K562 (cell line): ENCODE measurements around the gene HSPB3. TPM values are rescaled to one million over a fixed set of nuclear protein-coding genes. Genes with fewer than 3 reads are reported as not detected.

Experiments used
- ATAC-seq: fragments of 200-7000 bp; cut with Tn5 transposase; 3 replicates; pipeline ENCODE4 v1.9.1; 2020; ENCODE audit warnings: moderate library complexity
- BruUV-seq: library from RNA; stranded (reverse); fragments of 400-500 nt; replicated peaks from 2 replicates; lab custom pipeline; 2021; lab: Mats Ljungman, UMichigan
- CTCF ChIA-PET: fragments of 300-600 bp; formaldehyde crosslinking; extraction: SDS; loops from one replicate; lab custom pipeline; 2021; ENCODE audit warnings: low intra/inter-chr PET ratio; lab: Yijun Ruan, JAX
- POLR2A ChIA-PET: fragments of 300-600, 350-650 bp; sonication (Branson Sonifier 250); formaldehyde crosslinking; extraction: SDS; loops from one replicate; lab custom pipeline; 2021; ENCODE audit warnings: antibody characterized with exemption, inconsistent platforms; lab: Yijun Ruan, JAX
- DNase-seq, 4 experiments: peaks; one replicate each; pipeline versions ENCODE4 v3.0.0 to v3.0.0-alpha.2; 2011 to 2018; ENCODE audit warnings: low spot score in 3 of 4, mixed read lengths in 3 of 4; ENCODE audit errors: extremely low read depth in 1 of 4
- FAIRE-seq: peaks from 2 replicates; lab custom pipeline; 2011; peaks lifted over from hg19 to GRCh38; lab: Jason Lieb, UNC
- H2AFZ ChIP-seq: 2 replicates; pipeline ENCODE4 v1.6.0; 2011; ENCODE audit warnings: low read depth, low read length, control low read depth, inconsistent platforms
- H3K27ac ChIP-seq: fragments of 200-600 bp; 3 replicates; pipeline ENCODE4 v1.8.0; 2011; ENCODE audit warnings: low read depth, mild to moderate bottlenecking, control low read depth, inconsistent platforms, low read length, moderate library complexity, mixed read lengths; ENCODE audit errors: extremely low read depth
- H3K27me3 ChIP-seq, 2 experiments: fragments of 300-600 bp in 1 of 2; 2 replicates in 1 of 2; 3 replicates in 1 of 2; pipeline versions ENCODE4 v1.6.0 to v1.8.0; 2011; ENCODE audit warnings: inconsistent platforms in 2 of 2, low read length in 2 of 2, mild to moderate bottlenecking in 1 of 2, mixed read lengths in 1 of 2, moderate library complexity in 1 of 2; ENCODE audit not compliant: control insufficient read depth in 2 of 2, insufficient read depth in 2 of 2
- H3K36me3 ChIP-seq: fragments of 300-600 bp; 3 replicates; pipeline ENCODE4 v1.8.0; 2011; ENCODE audit warnings: mild to moderate bottlenecking, low read length, inconsistent platforms; ENCODE audit not compliant: control insufficient read depth, insufficient read depth
- H3K4me1 ChIP-seq, 2 experiments: fragments of 200-600 bp in 1 of 2; replicated peaks in 1 of 2; 2 replicates in 1 of 2; 3 replicates in 1 of 2; pipeline versions ENCODE4 v1.5.1 to v1.8.0; 2011; ENCODE audit warnings: inconsistent platforms in 2 of 2, low read length in 2 of 2, mild to moderate bottlenecking in 1 of 2, mixed read lengths in 1 of 2, moderate library complexity in 1 of 2; ENCODE audit not compliant: control insufficient read depth in 2 of 2, insufficient read depth in 2 of 2
- H3K4me2 ChIP-seq: 2 replicates; pipeline ENCODE4 v1.6.1; 2011; ENCODE audit warnings: low read length, control low read depth, inconsistent platforms, mixed read lengths; ENCODE audit not compliant: insufficient read depth
- H3K4me3 ChIP-seq: fragments of 200-600 bp; sonication (generic), shearing (Covaris generic); 2 replicates; pipeline ENCODE4 v1.5.1; 2016; ENCODE audit warnings: control low read depth, inconsistent platforms
- H3K79me2 ChIP-seq: fragments of 200-600 bp; 3 replicates; pipeline ENCODE4 v1.8.0; 2011; ENCODE audit warnings: low read length, inconsistent platforms; ENCODE audit not compliant: control insufficient read depth, insufficient read depth
- H3K9ac ChIP-seq, 2 experiments: 2 replicates each; pipeline versions ENCODE4 v1.6.0 to v1.6.1; 2011; ENCODE audit warnings: low read depth in 2 of 2, low read length in 2 of 2, control low read depth in 1 of 2, inconsistent platforms in 1 of 2, mild to moderate bottlenecking in 1 of 2, mixed read lengths in 1 of 2; ENCODE audit not compliant: insufficient read depth in 1 of 2
- H3K9me1 ChIP-seq: one replicate; pipeline ENCODE4 v1.6.0; 2011; ENCODE audit warnings: inconsistent platforms, mild to moderate bottlenecking, low read length, moderate library complexity; ENCODE audit not compliant: control insufficient read depth, insufficient read depth
- H3K9me3 ChIP-seq: replicated peaks from 2 replicates; pipeline ENCODE4 v1.5.1; 2011; ENCODE audit warnings: low read depth, low read length, inconsistent platforms; ENCODE audit not compliant: control insufficient read depth, insufficient read depth
- H4K20me1 ChIP-seq: replicated peaks from 2 replicates; pipeline ENCODE4 v1.6.1; 2011; ENCODE audit warnings: low read length, inconsistent platforms, mixed read lengths; ENCODE audit not compliant: control insufficient read depth, insufficient read depth
- IFI16 ChIP-seq: fragments of 250-450 bp; sonication (Bioruptor Pico); IDR thresholded peaks from 2 replicates; pipeline ENCODE4 v2.1.2; 2022; ENCODE audit warnings: mild to moderate bottlenecking, inconsistent platforms
- PRPF4 ChIP-seq: fragments of 200-400 bp; formaldehyde crosslinking; IDR thresholded peaks from one replicate; pipeline ENCODE4 v1.6.1; 2017; ENCODE audit warnings: low read length, low read depth, mild to moderate bottlenecking; ENCODE audit not compliant: insufficient read depth, poor library complexity, severe bottlenecking
- ZNF12 ChIP-seq: sonication (generic); formaldehyde crosslinking; IDR thresholded peaks from 2 replicates; pipeline ENCODE4 v1.4.0; 2020; ENCODE audit warnings: mild to moderate bottlenecking, missing genetic modification reagents
- ZNF589 ChIP-seq: fragments of 200-800 bp; sonication (Bioruptor generic); IDR thresholded peaks from 2 replicates; pipeline ENCODE4 v1.6.1; 2016; ENCODE audit warnings: low read depth, missing genetic modification characterization, missing compliant biosample characterization
- ZNF780A ChIP-seq: fragments of 250-450 bp; sonication (Bioruptor Pico); IDR thresholded peaks from 2 replicates; pipeline ENCODE4 v1.5.0; 2021; ENCODE audit warnings: mild to moderate bottlenecking
- WGBS: fragments of 100-300 bp; shearing (Covaris generic); methylation state at CpG from one replicate; pipeline ENCODE4 v1.1.6; 2016; ENCODE audit warnings: low coverage, mixed read lengths; ENCODE audit not compliant: insufficient coverage; ENCODE audit errors: missing lambda C conversion rate; 5-methylcytosine and 5-hydroxymethylcytosine counted together
- in situ Hi-C: fragments of 300-500 bp; cut with MboI; formaldehyde crosslinking; loops from 4 replicates; pipeline ENCODE4 v1.15.0; 2018; ENCODE audit warnings: inconsistent platforms, mixed read lengths
- intact Hi-C: fragments of 100-400 bp; cut with micrococcal nuclease; formaldehyde crosslinking; loops from 2 replicates; pipeline ENCODE4 v1.14.2; 2022
- polyA plus RNA-seq, 8 experiments: library from polyadenylated mRNA; depleted of rRNA in 4 of 8; stranded (reverse) in 5 of 8; unstranded in 3 of 8; fragments of >200 nt; fragmentation: Nextera tagmentation in 2 of 8; fragmentation: Illumina TruSeq in 1 of 8; extraction: Ambion mirVana in 2 of 8; extraction: Trizol in 1 of 8; gene quantifications; 2 replicates each; pipeline versions ENCODE4 v1.2.1 to v1.2.3, GENCODE V29; 2011 to 2014; ENCODE audit warnings: inconsistent platforms in 1 of 8, missing spikeins in 1 of 8
- total RNA-seq, 7 experiments: library from RNA; depleted of rRNA in 6 of 7; stranded (reverse); fragments of >200 nt in 6 of 7; fragmentation: Illumina TruSeq in 2 of 7; extraction: Trizol in 2 of 7; gene quantifications; 2 replicates each; pipeline versions ENCODE4 v1.2.1 to v1.2.3, GENCODE V29; 2011 to 2021; ENCODE audit warnings: low replicate concordance in 1 of 7
- TF ChIP-seq, protein P1 (sequence below): fragments of 250-450 bp; sonication (Bioruptor Pico); IDR thresholded peaks from 2 replicates; pipeline ENCODE4 v1.5.0; 2022; ENCODE audit warnings: mild to moderate bottlenecking
- TF ChIP-seq, protein P2 (sequence below): fragments of 250-450 bp; sonication (Bioruptor Pico); IDR thresholded peaks from 2 replicates; pipeline ENCODE4 v1.5.1; 2021; ENCODE audit warnings: mild to moderate bottlenecking

HSPB3 gene
- total and polyA plus RNA-seq, 9 of the 15 experiments (the other 6 are each of a cell fraction or from before 2014, with no cell fraction given): 2.4 to 6.3 (median 3.4) TPM

GRCh38 chr5:54491326-54491725, 35.8 kb downstream of the HSPB3 start:
- intact Hi-C loops (no loop called here), in situ Hi-C loops (loop anchor here (25.0 kb wide), 1 partner anchor 1054 kb away; no protein-coding TSS in a partner anchor)
- no peak for TF ChIP-seq ZNF780A (CRISPR knock-in tag)
- Histone ChIP-seq H3K27ac (no peak overlapping the region), H3K36me3 (no peaks in the 10 kb centered on the region), H3K9me3 (no peaks in the 10 kb centered on the region), H3K4me2 (no peak overlapping the region), H3K4me3 (no peak overlapping the region), H3K9ac (no peak overlapping the region), H3K4me1 (0 out of 5 replicates have a peak, but pooled peaks cover 0 to 2% of the 10 kb centered on the region in 2 experiments), H3K79me2 (no peaks in the 10 kb centered on the region), H2AFZ (no peak overlapping the region), H3K27me3 (no peaks in the 10 kb centered on the region), H3K9me1 (no peaks in the 10 kb centered on the region), H4K20me1 (no peaks in the 10 kb centered on the region)
- DNase-seq (no peak), FAIRE-seq (no peak), ATAC-seq (no peak)
- BruUV-seq: no TSS peak
- ChIA-PET CTCF (no interaction called here), POLR2A (no interaction called here)
- WGBS: 23% methylated on average over 1 of the region's 1 CpG

DNA sequence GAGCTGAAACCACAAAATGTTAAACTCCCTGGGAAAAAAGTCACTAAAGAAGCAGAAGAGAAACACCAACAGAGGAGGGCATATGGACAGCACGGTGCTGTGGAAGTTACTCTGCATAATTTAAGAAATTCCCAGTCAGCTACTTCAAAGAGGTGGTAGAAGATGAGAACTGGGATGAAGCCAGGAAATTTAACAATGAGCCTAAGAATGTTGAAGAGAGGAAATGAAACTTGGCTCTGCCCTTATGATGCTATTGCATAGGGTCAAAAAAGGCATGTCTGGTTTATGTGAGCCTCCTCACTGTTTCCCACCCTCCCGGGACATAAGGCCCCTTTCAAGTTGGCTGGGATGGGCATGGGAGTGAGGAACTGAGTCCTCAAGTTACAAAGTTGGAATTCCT, 36.7 kb downstream of the HSPB3 start:
- no TSS peak for BruUV-seq
- H3K27me3 ChIP-seq: no peaks in the 10 kb centered on the region
- no peaks in the 10 kb centered on the region for H4K20me1 ChIP-seq
- H3K4me1 ChIP-seq: 0 out of 5 replicates have a peak, but pooled peaks cover 0 to 2% of the 10 kb centered on the region in 2 experiments
- H3K36me3 ChIP-seq: no peaks in the 10 kb centered on the region
- TF ChIP-seq IFI16 (CRISPR knock-in tag) (no peak), PRPF4 (no peak), ZNF12 (CRISPR knock-in tag) (no peak), ZNF589 (no peak)
- TF ChIP-seq, protein P1, sequence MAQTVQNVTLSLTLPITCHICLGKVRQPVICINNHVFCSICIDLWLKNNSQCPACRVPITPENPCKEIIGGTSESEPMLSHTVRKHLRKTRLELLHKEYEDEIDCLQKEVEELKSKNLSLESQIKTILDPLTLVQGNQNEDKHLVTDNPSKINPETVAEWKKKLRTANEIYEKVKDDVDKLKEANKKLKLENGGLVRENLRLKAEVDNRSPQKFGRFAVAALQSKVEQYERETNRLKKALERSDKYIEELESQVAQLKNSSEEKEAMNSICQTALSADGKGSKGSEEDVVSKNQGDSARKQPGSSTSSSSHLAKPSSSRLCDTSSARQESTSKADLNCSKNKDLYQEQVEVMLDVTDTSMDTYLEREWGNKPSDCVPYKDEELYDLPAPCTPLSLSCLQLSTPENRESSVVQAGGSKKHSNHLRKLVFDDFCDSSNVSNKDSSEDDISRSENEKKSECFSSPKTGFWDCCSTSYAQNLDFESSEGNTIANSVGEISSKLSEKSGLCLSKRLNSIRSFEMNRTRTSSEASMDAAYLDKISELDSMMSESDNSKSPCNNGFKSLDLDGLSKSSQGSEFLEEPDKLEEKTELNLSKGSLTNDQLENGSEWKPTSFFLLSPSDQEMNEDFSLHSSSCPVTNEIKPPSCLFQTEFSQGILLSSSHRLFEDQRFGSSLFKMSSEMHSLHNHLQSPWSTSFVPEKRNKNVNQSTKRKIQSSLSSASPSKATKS: no peak
- TF ChIP-seq, protein P2, sequence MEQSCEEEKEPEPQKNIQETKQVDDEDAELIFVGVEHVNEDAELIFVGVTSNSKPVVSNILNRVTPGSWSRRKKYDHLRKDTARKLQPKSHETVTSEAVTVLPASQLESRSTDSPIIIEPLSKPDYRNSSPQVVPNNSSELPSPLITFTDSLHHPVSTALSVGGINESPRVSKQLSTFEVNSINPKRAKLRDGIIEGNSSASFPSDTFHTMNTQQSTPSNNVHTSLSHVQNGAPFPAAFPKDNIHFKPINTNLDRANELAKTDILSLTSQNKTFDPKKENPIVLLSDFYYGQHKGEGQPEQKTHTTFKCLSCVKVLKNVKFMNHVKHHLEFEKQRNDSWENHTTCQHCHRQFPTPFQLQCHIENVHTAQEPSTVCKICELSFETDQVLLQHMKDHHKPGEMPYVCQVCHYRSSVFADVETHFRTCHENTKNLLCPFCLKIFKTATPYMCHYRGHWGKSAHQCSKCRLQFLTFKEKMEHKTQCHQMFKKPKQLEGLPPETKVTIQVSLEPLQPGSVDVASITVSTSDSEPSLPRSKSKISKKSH (CRISPR knock-in tag): no peak
- FAIRE-seq (no peak), DNase-seq (no peak), ATAC-seq (no peak)
- in situ Hi-C loops (loop anchor here (25.0 kb wide), 1 partner anchor 1055 kb away; no protein-coding TSS in a partner anchor), intact Hi-C loops (no loop called here)
- ChIA-PET CTCF (no interaction called here), POLR2A (no interaction called here)
- H3K9me3 ChIP-seq: no peaks in the 10 kb centered on the region
- 22% methylated on average over 2 of the region's 2 CpGs for WGBS
- no peak overlapping the region for H2AFZ ChIP-seq
- no peak overlapping the region for H3K9ac ChIP-seq
- no peak overlapping the region for H3K4me2 ChIP-seq
- H3K79me2 ChIP-seq: no peaks in the 10 kb centered on the region
- no peak overlapping the region for H3K4me3 ChIP-seq
- H3K27ac ChIP-seq: no peak overlapping the region
- H3K9me1 ChIP-seq: no peaks in the 10 kb centered on the region
